ENCODE results near the gene GALNT9. TPM values are rescaled to one million over a fixed set of nuclear protein-coding genes. Genes with fewer than 3 reads are reported as not detected.

The GALNT9 gene
- total and polyA plus RNA-seq, 10 donors, result 0.20 to 2.4 (median 0.84) TPM

DNA sequence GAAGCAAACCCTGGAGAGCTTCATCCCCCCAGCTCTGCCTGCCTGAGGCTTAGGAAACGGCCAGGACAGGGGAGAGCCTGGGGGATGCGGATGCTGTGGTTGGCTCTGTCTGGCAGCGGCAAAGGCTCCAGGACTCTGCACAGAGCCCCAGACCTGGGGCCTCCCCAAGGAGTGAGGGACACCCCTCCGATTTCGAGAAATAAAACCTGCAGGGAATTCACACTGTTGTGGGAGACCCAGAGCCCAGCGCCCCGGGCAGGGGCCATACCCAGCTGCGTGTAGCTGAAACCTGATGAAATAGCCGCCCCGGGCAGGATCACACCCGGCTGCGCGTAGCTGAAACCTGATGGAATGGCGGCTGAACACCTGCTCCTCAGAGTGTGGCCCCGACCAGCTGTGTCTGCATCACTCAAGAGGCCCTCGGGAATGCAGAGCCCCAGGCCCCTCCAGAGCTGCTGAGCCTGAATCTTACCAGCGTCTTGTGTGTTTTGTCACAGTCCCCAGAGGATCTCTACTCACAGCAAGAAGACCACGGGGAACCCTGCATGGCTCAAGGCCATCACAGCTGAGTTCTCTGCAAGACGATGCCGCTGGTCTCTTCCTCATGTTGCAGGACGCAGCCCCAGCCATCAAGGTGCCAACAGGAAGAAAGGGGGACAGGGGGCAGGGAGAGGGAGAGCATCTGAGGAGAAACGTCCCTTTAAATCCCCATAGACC is 46.5 kb upstream of the GALNT9 start:
- intact Hi-C loops (cut with DNase I; ENCODE audit: low total_unique reads), result no loop called here
- no peak overlapping the region for H3K4me3 ChIP-seq
- peaks cover 0 to 7% (median 0%) of the 10 kb centered on the region in 8 donors for H3K9me3 ChIP-seq
- H3K27me3 ChIP-seq (replicated peaks in 1 of 7), result peaks cover 5 to 90% (median 49%) of the 10 kb centered on the region in 7 donors
- peak; percentile 39 for DNase-seq
- TF ChIP-seq, protein P1, sequence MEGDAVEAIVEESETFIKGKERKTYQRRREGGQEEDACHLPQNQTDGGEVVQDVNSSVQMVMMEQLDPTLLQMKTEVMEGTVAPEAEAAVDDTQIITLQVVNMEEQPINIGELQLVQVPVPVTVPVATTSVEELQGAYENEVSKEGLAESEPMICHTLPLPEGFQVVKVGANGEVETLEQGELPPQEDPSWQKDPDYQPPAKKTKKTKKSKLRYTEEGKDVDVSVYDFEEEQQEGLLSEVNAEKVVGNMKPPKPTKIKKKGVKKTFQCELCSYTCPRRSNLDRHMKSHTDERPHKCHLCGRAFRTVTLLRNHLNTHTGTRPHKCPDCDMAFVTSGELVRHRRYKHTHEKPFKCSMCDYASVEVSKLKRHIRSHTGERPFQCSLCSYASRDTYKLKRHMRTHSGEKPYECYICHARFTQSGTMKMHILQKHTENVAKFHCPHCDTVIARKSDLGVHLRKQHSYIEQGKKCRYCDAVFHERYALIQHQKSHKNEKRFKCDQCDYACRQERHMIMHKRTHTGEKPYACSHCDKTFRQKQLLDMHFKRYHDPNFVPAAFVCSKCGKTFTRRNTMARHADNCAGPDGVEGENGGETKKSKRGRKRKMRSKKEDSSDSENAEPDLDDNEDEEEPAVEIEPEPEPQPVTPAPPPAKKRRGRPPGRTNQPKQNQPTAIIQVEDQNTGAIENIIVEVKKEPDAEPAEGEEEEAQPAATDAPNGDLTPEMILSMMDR (IDR thresholded peaks at IDR 0.05 in 8 of 11, conservative IDR thresholded peaks at IDR 0.05 in 3 of 11), result no peak
- no peak for TF ChIP-seq POLR2A (IDR thresholded peaks at IDR 0.05)
- TF ChIP-seq POLR2AphosphoS5 (IDR thresholded peaks at IDR 0.05), result no peak
- 63 to 73% (median 67%) methylated on average over 18 to 22 of the region's 22 CpGs for WGBS, 5 donors
- H3K36me3 ChIP-seq, result no peaks in the 10 kb centered on the region
- H3K27ac ChIP-seq, result no peak overlapping the region
- no peaks in the 10 kb centered on the region for H3K4me1 ChIP-seq

DNA sequence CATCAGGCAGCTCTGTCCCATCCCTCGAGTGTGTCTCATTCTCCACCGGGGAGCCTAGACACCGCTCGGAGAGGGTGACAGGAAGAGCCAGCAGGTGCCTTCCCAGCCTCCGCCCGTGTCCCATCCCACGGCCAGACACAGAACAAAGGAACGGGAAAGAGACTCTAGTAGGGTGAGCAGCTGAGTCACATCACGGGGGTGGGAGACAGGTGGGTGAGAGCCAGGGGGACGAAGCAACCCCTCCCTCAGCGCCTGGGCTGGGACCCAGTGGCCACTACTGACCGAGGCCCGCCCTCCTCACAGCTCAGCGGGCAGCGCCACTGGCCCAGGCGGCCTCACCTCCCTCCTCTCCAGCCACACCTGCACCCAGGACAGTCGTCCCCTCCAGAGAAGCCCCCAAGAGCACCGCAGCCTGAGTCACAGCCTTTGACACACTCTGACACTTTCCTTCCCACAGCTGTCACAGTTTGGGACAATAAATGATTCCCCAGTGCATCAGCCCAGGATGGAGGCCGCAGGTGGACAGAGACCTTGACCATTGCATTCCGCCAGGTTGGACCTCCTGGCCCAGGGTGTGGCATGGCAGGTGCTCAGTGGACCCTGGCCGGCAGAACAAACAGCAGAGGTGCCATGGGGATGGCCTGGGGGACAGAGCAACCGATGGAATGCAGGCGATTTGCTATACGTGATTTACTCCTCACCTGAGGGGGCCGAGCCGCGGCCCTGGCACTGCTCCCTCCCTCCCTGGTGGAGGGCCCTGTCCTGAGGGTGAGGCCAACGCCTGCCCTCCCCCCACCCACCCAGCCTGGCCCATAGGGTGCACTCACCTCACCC is 45.4 kb upstream of the GALNT9 start:
- 75 to 81% (median 79%) methylated on average over 23 to 28 of the region's 28 CpGs for WGBS, 5 donors
- Histone ChIP-seq H3K4me1 (no peaks in the 10 kb centered on the region), H3K27me3 (replicated peaks in 1 of 7) (peaks cover 5 to 90% (median 44%) of the 10 kb centered on the region in 7 donors), H3K36me3 (no peaks in the 10 kb centered on the region), H3K4me3 (no peak overlapping the region), H3K27ac (no peak overlapping the region), H3K9me3 (peaks cover 0 to 7% (median 0%) of the 10 kb centered on the region in 8 donors)
- TF ChIP-seq, protein P1 (IDR thresholded peaks at IDR 0.05 in 8 of 11, conservative IDR thresholded peaks at IDR 0.05 in 3 of 11), result no peak
- no peak for TF ChIP-seq POLR2A (IDR thresholded peaks at IDR 0.05)
- no peak for TF ChIP-seq POLR2AphosphoS5 (IDR thresholded peaks at IDR 0.05)
- intact Hi-C loops (cut with DNase I; ENCODE audit: low total_unique reads), result no loop called here
- DNase-seq, result peak; percentile 38

DNA sequence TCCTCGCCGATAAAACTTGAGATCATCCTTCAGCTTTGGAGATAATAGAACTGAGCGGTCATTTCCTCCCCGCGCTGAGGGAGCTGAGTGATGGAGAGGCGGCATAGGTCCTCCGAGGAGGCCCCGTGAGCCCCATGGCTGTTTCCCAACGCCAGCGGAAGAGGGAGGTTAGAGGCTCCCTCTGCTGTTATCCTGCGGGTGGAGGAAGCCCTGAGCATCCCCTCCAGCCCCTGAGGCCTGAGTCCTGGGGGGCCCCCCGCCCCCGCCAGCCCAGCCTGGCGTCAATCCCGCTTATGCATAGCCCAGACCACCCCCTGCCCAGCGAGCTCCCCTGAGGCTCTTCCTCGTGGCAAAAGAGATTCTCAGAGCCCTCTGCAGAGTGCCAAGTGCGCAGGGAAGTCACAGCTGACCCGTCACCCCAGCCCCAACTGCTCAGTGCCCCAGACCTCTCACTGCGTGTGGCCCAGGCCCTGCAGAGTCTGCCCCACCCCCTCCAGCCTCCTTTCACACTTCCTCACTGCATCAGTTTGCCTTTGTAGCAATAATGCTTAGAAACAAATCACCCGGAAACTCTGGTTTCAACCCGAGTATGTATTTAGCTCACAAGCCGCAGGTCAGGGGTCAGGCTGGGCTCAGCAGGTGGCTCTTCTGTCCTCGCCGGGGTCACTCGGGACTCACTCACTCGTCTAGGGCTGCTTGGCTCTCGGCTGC is 44.7 kb upstream of the GALNT9 start:
- Histone ChIP-seq H3K36me3 (no peaks in the 10 kb centered on the region), H3K4me1 (no peaks in the 10 kb centered on the region), H3K9me3 (peaks cover 0 to 7% (median 0%) of the 10 kb centered on the region in 8 donors), H3K27me3 (replicated peaks in 1 of 7) (peaks cover 5 to 88% (median 37%) of the 10 kb centered on the region in 7 donors), H3K27ac (no peak overlapping the region), H3K4me3 (no peak overlapping the region)
- intact Hi-C loops (cut with DNase I; ENCODE audit: low total_unique reads), result no loop called here
- WGBS, 5 donors, result 29 to 36% (median 31%) methylated on average over 20 to 28 of the region's 28 CpGs
- no peak for TF ChIP-seq POLR2A (IDR thresholded peaks at IDR 0.05)
- TF ChIP-seq, protein P1 (IDR thresholded peaks at IDR 0.05 in 8 of 11, conservative IDR thresholded peaks at IDR 0.05 in 3 of 11), result peak in 3 of 11 experiments; percentile 16 to 27 (median 18)
- DNase-seq, result peak; percentile 47
